Caco-2 (cell line): ENCODE results near the gene BASP1. TPM values are rescaled to one million over a fixed set of nuclear protein-coding genes. Genes with fewer than 3 reads are reported as not detected.

Experiments
- BruUV-seq: library from RNA; stranded (reverse); fragments of 400-500 nt; replicated peaks from 2 replicates; lab custom pipeline; 2021; lab: Mats Ljungman, UMichigan
- CTCF ChIA-PET: fragments of 300-600 bp; sonication (Branson Sonifier 250); formaldehyde crosslinking; loops from one replicate; lab custom pipeline; 2022; ENCODE audit warnings: antibody characterized with exemption; lab: Charles Lee
- POLR2A ChIA-PET: fragments of 300-600 bp; sonication (Branson Sonifier 250); formaldehyde crosslinking; loops from one replicate; lab custom pipeline; 2022; ENCODE audit warnings: antibody characterized with exemption; lab: Charles Lee
- DNase-seq, 2 experiments: peaks; one replicate each; pipeline versions ENCODE4 v3.0.0 to v3.0.0-alpha.2; 2020 to 2022
- H3K27me3 ChIP-seq: replicated peaks from 2 replicates; pipeline ENCODE4 v1.6.0; 2011; ENCODE audit warnings: low read length; ENCODE audit not compliant: control insufficient read depth, insufficient read depth
- H3K36me3 ChIP-seq: 2 replicates; pipeline ENCODE4 v1.5.1; 2011; ENCODE audit warnings: low read length; ENCODE audit not compliant: control insufficient read depth, insufficient read depth
- H3K4me1 ChIP-seq: fragments of 250-450 bp; sonication (Bioruptor Pico); 2 replicates; pipeline ENCODE4 v1.5.1; 2020; ENCODE audit warnings: mild to moderate bottlenecking
- H3K4me3 ChIP-seq: 2 replicates; pipeline ENCODE4 v1.5.1; 2011; ENCODE audit warnings: low read depth, mild to moderate bottlenecking, control low read depth, low read length
- H3K9me3 ChIP-seq: fragments of 250-450 bp; sonication (Bioruptor Pico); 2 replicates; pipeline ENCODE4 v1.5.1; 2020; ENCODE audit warnings: mild to moderate bottlenecking, moderate library complexity
- H3K27ac Mint-ChIP-seq: one replicate; pipeline ENCODE4 v1.8.0; 2022; ENCODE audit warnings: mixed read lengths; ENCODE audit not compliant: unreplicated experiment
- H3K27me3 Mint-ChIP-seq: one replicate; pipeline ENCODE4 v1.8.0; 2022; ENCODE audit warnings: mixed read lengths; ENCODE audit not compliant: insufficient read depth, unreplicated experiment
- H3K36me3 Mint-ChIP-seq: one replicate; pipeline ENCODE4 v1.8.0; 2022; ENCODE audit warnings: mild to moderate bottlenecking, mixed read lengths; ENCODE audit not compliant: insufficient read depth, unreplicated experiment
- H3K4me1 Mint-ChIP-seq: one replicate; pipeline ENCODE4 v1.8.0; 2022; ENCODE audit warnings: low read depth, mixed read lengths; ENCODE audit not compliant: unreplicated experiment
- H3K4me3 Mint-ChIP-seq: one replicate; pipeline ENCODE4 v1.8.0; 2022; ENCODE audit warnings: mild to moderate bottlenecking, moderate library complexity, mixed read lengths; ENCODE audit not compliant: unreplicated experiment
- H3K9me3 Mint-ChIP-seq: one replicate; pipeline ENCODE4 v1.8.0; 2022; ENCODE audit warnings: mixed read lengths; ENCODE audit not compliant: unreplicated experiment
- intact Hi-C: fragments of 100-400 bp; cut with micrococcal nuclease; formaldehyde crosslinking; loops from one replicate; pipeline ENCODE4 v1.10.0; 2022; ENCODE audit not compliant: unreplicated experiment
- total RNA-seq: library from RNA; stranded (reverse); gene quantifications from 2 replicates; pipeline ENCODE4 v1.2.3, GENCODE V29; 2022
- TF ChIP-seq, protein P1 (sequence below), 2 experiments: fragments of 200-600 bp in 1 of 2; IDR thresholded peaks; 1 replicate in 1 of 2; 2 replicates in 1 of 2; pipeline versions ENCODE4 v1.5.1 to v1.8.0; 2011 to 2022; ENCODE audit warnings: antibody characterized with exemption in 1 of 2, control low read depth in 1 of 2, inconsistent platforms in 1 of 2, low read depth in 1 of 2, low read length in 1 of 2, mild to moderate bottlenecking in 1 of 2, moderate library complexity in 1 of 2; ENCODE audit not compliant: insufficient read depth in 1 of 2, severe bottlenecking in 1 of 2, unreplicated experiment in 1 of 2

The BASP1 gene
- total RNA-seq, 1 experiment from 2014 or later = 78.1 TPM

DNA sequence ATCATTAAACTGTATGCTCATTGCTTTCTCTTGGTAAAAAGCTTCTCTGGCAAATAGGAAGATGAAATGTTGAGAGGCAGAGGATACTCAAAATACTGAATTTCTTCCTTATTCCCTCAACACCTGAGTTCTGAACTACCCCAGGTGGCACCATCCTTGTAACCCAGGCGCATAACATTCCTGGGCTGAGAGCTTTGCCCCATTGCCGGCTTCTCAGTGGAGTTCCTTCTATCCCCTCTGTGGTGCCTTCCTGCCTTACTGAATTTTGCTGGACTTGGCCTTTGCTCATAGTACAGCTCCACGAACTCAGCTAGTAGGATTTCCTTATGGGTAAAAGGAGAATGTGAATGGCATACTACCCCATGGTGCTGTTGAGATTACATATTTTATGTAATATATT, 54.7 kb downstream of the BASP1 start:
- Mint-ChIP-seq H3K27me3 (no peaks in the 10 kb centered on the region), H3K9me3 (no peaks in the 10 kb centered on the region), H3K36me3 (peaks cover 50% of the 10 kb centered on the region), H3K4me3 (no peak overlapping the region), H3K27ac (no peak overlapping the region), H3K4me1 (no peaks in the 10 kb centered on the region)
- Histone ChIP-seq H3K36me3 (no peaks in the 10 kb centered on the region; the same call in 1 of the 2 replicates), H3K4me3 (no peak overlapping the region), H3K4me1 (no peaks in the 10 kb centered on the region), H3K27me3 (no peaks in the 10 kb centered on the region), H3K9me3 (no peaks in the 10 kb centered on the region)
- intact Hi-C loops = no loop called here
- ChIA-PET POLR2A (no interaction called here), CTCF (no interaction called here)
- DNase-seq = no peak
- BruUV-seq = no TSS peak
- TF ChIP-seq, protein P1, sequence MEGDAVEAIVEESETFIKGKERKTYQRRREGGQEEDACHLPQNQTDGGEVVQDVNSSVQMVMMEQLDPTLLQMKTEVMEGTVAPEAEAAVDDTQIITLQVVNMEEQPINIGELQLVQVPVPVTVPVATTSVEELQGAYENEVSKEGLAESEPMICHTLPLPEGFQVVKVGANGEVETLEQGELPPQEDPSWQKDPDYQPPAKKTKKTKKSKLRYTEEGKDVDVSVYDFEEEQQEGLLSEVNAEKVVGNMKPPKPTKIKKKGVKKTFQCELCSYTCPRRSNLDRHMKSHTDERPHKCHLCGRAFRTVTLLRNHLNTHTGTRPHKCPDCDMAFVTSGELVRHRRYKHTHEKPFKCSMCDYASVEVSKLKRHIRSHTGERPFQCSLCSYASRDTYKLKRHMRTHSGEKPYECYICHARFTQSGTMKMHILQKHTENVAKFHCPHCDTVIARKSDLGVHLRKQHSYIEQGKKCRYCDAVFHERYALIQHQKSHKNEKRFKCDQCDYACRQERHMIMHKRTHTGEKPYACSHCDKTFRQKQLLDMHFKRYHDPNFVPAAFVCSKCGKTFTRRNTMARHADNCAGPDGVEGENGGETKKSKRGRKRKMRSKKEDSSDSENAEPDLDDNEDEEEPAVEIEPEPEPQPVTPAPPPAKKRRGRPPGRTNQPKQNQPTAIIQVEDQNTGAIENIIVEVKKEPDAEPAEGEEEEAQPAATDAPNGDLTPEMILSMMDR (IDR thresholded peaks at IDR 0.05; ENCODE audit: insufficient read depth in 1 of 2, low read depth in 1 of 2, low read length in 1 of 2, severe bottlenecking in 1 of 2, unreplicated experiment in 1 of 2) = no peak

DNA sequence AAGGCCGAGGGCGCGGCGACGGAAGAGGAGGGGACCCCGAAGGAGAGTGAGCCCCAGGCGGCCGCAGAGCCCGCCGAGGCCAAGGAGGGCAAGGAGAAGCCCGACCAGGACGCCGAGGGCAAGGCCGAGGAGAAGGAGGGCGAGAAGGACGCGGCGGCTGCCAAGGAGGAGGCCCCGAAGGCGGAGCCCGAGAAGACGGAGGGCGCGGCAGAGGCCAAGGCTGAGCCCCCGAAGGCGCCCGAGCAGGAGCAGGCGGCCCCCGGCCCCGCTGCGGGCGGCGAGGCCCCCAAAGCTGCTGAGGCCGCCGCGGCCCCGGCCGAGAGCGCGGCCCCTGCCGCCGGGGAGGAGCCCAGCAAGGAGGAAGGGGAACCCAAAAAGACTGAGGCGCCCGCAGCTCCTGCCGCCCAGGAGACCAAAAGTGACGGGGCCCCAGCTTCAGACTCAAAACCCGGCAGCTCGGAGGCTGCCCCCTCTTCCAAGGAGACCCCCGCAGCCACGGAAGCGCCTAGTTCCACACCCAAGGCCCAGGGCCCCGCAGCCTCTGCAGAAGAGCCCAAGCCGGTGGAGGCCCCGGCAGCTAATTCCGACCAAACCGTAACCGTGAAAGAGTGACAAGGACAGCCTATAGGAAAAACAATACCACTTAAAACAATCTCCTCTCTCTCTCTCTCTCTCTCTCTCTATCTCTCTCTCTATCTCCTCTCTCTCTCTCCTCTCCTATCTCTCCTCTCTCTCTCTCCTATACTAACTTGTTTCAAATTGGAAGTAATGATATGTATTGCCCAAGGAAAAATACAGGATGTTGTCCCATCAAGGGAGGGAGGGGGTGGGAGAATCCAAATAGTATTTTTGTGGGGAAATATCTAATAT, 58.1 kb downstream of the BASP1 start:
- H3K4me1 Mint-ChIP-seq = no peaks in the 10 kb centered on the region
- no peak for DNase-seq
- Histone ChIP-seq H3K27me3 (no peaks in the 10 kb centered on the region), H3K4me1 (no peaks in the 10 kb centered on the region), H3K9me3 (no peaks in the 10 kb centered on the region), H3K36me3 (no peaks in the 10 kb centered on the region; the same call in 1 of the 2 replicates), H3K4me3 (no peak overlapping the region)
- no peak overlapping the region for H3K4me3 Mint-ChIP-seq
- H3K36me3 Mint-ChIP-seq = peaks cover 42% of the 10 kb centered on the region
- TF ChIP-seq, protein P1 (IDR thresholded peaks at IDR 0.05; ENCODE audit: insufficient read depth in 1 of 2, low read depth in 1 of 2, low read length in 1 of 2, severe bottlenecking in 1 of 2, unreplicated experiment in 1 of 2) = no peak
- H3K27ac Mint-ChIP-seq = no peak overlapping the region
- H3K9me3 Mint-ChIP-seq = no peaks in the 10 kb centered on the region
- intact Hi-C loops = no loop called here
- no TSS peak for BruUV-seq
- CTCF ChIA-PET = no interaction called here
- POLR2A ChIA-PET = no interaction called here
- no peaks in the 10 kb centered on the region for H3K27me3 Mint-ChIP-seq

DNA sequence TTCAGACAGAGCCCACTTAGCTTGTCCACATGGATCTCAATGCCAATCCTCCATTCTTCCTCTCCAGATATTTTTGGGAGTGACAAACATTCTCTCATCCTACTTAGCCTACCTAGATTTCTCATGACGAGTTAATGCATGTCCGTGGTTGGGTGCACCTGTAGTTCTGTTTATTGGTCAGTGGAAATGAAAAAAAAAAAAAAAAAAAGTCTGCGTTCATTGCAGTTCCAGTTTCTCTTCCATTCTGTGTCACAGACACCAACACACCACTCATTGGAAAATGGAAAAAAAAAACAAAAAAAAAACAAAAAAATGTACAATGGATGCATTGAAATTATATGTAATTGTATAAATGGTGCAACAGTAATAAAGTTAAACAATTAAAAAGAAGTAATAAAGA, 59.0 kb downstream of the BASP1 start:
- no peaks in the 10 kb centered on the region for H3K27me3 ChIP-seq
- CTCF ChIA-PET = no interaction called here
- H3K9me3 ChIP-seq = no peaks in the 10 kb centered on the region
- TF ChIP-seq, protein P1 (IDR thresholded peaks at IDR 0.05; ENCODE audit: insufficient read depth in 1 of 2, low read depth in 1 of 2, low read length in 1 of 2, severe bottlenecking in 1 of 2, unreplicated experiment in 1 of 2) = no peak
- no peak overlapping the region for H3K27ac Mint-ChIP-seq
- BruUV-seq = no TSS peak
- peaks cover 33% of the 10 kb centered on the region for H3K36me3 Mint-ChIP-seq
- H3K4me3 ChIP-seq = no peak overlapping the region
- no peaks in the 10 kb centered on the region for H3K9me3 Mint-ChIP-seq
- intact Hi-C loops = no loop called here
- no peaks in the 10 kb centered on the region; the same call in 1 of the 2 replicates for H3K36me3 ChIP-seq
- POLR2A ChIA-PET = no interaction called here
- H3K27me3 Mint-ChIP-seq = no peaks in the 10 kb centered on the region
- H3K4me1 ChIP-seq = no peaks in the 10 kb centered on the region
- H3K4me1 Mint-ChIP-seq = no peaks in the 10 kb centered on the region
- no peak for DNase-seq
- no peak overlapping the region for H3K4me3 Mint-ChIP-seq
